NT2/D1 (cell line): ENCODE results near the gene DCX.
"Not testable (repeated sequence)": the region's sequence is repeated elsewhere in the genome, so short reads cannot be mapped to it uniquely, and the experiment has no call there.

ENCODE experiments used
- DNase-seq: peaks from one replicate; pipeline ENCODE4 v3.0.0-alpha.2; 2011; ENCODE audit warnings: low read depth, low spot score
- H3K27me3 ChIP-seq: 2 replicates; pipeline ENCODE4 v1.6.0; 2011; ENCODE audit warnings: mild to moderate bottlenecking; ENCODE audit not compliant: insufficient read length, insufficient read depth
- H3K36me3 ChIP-seq: 2 replicates; pipeline ENCODE4 v1.6.1; 2011; ENCODE audit warnings: mild to moderate bottlenecking, low read length, mixed read lengths; ENCODE audit not compliant: insufficient read depth, insufficient read length
- H3K4me1 ChIP-seq: 2 replicates; pipeline ENCODE4 v1.5.1; 2011; ENCODE audit not compliant: insufficient read depth, insufficient read length
- H3K4me3 ChIP-seq: 2 replicates; pipeline ENCODE4 v1.5.1; 2011; ENCODE audit warnings: low read depth; ENCODE audit not compliant: insufficient read length
- H3K9ac ChIP-seq: 2 replicates; pipeline ENCODE4 v1.6.0; 2011; ENCODE audit warnings: low read depth; ENCODE audit not compliant: insufficient read length
- H3K9me3 ChIP-seq: 2 replicates; pipeline ENCODE4 v1.5.1; 2011; ENCODE audit warnings: mild to moderate bottlenecking, low read length; ENCODE audit not compliant: insufficient read depth
- SUZ12 ChIP-seq: IDR thresholded peaks from 2 replicates; pipeline ENCODE4 v1.6.1; 2011; ENCODE audit not compliant: insufficient read length, insufficient read depth; ENCODE audit errors: extremely low read depth
- YY1 ChIP-seq: IDR thresholded peaks from 2 replicates; pipeline ENCODE4 v1.6.1; 2011; ENCODE audit not compliant: insufficient read length, insufficient read depth
- ZNF274 ChIP-seq: IDR thresholded peaks from 2 replicates; pipeline ENCODE4 v1.6.1; 2011; ENCODE audit warnings: mild to moderate bottlenecking, low read depth, low read length

The DCX gene

GRCh38 chrX:111353793-111354192, 58.2 kb downstream of the DCX start:
- H3K9me3 ChIP-seq: no peaks in the 10 kb centered on the region
- no peaks in the 10 kb centered on the region for H3K36me3 ChIP-seq
- no peaks in the 10 kb centered on the region for H3K4me1 ChIP-seq
- no peak overlapping the region for H3K4me3 ChIP-seq
- no peak for DNase-seq
- no peaks in the 10 kb centered on the region for H3K27me3 ChIP-seq
- H3K9ac ChIP-seq: no peak overlapping the region
- TF ChIP-seq SUZ12 (no peak), YY1 (no peak), ZNF274 (no peak)

GRCh38 chrX:111352424-111352823, 59.6 kb downstream of the DCX start:
- no peaks in the 10 kb centered on the region for H3K36me3 ChIP-seq
- no peak overlapping the region for H3K4me3 ChIP-seq
- no peaks in the 10 kb centered on the region for H3K27me3 ChIP-seq
- H3K9me3 ChIP-seq: no peaks in the 10 kb centered on the region
- TF ChIP-seq ZNF274 (no peak), YY1 (no peak), SUZ12 (no peak)
- DNase-seq: no peak
- H3K4me1 ChIP-seq: no peaks in the 10 kb centered on the region
- no peak overlapping the region for H3K9ac ChIP-seq

GRCh38 chrX:111349934-111350333, 62.1 kb downstream of the DCX start:
- H3K36me3 ChIP-seq: no peaks in the 10 kb centered on the region
- no peak for DNase-seq
- H3K9me3 ChIP-seq: no peaks in the 10 kb centered on the region
- H3K9ac ChIP-seq: no peak overlapping the region
- no peak for TF ChIP-seq ZNF274
- TF ChIP-seq YY1: no peak
- no peak for TF ChIP-seq SUZ12
- H3K27me3 ChIP-seq: no peaks in the 10 kb centered on the region
- no peak overlapping the region for H3K4me3 ChIP-seq
- no peaks in the 10 kb centered on the region for H3K4me1 ChIP-seq

- H3K27me3 ChIP-seq: no peaks in the 10 kb centered on the region
- DNase-seq: no peak
Measured at GRCh38 chrX:111349101-111349500, 62.9 kb downstream of the DCX start.

GRCh38 chrX:111348429-111348828, 63.6 kb downstream of the DCX start:
- no peaks in the 10 kb centered on the region for H3K36me3 ChIP-seq
- H3K4me1 ChIP-seq: no peaks in the 10 kb centered on the region
- no peak overlapping the region for H3K9ac ChIP-seq
- H3K9me3 ChIP-seq: no peaks in the 10 kb centered on the region
- no peak for TF ChIP-seq SUZ12
- no peak for DNase-seq
- no peak overlapping the region for H3K4me3 ChIP-seq
- no peaks in the 10 kb centered on the region for H3K27me3 ChIP-seq

More at GRCh38 chrX:111349101-111349500, 62.9 kb downstream of the DCX start:
- TF ChIP-seq YY1 (no peak), SUZ12 (no peak), ZNF274 (no peak)
- Histone ChIP-seq H3K4me1 (no peaks in the 10 kb centered on the region), H3K9me3 (no peaks in the 10 kb centered on the region), H3K36me3 (no peaks in the 10 kb centered on the region), H3K4me3 (no peak overlapping the region), H3K9ac (no peak overlapping the region)

- H3K4me3 ChIP-seq, H3K9ac ChIP-seq, H3K4me1 ChIP-seq, H3K36me3 ChIP-seq, DNase-seq, H3K27me3 ChIP-seq, H3K9me3 ChIP-seq: not testable (repeated sequence)
Measured at GRCh38 chrX:111346150-111346549, 65.8 kb downstream of the DCX start.

GRCh38 chrX:111340054-111340453, 71.9 kb downstream of the DCX start:
- H3K9ac ChIP-seq: no peak overlapping the region
- no peaks in the 10 kb centered on the region for H3K36me3 ChIP-seq
- TF ChIP-seq YY1 (no peak), SUZ12 (no peak), ZNF274 (no peak)
- no peaks in the 10 kb centered on the region for H3K27me3 ChIP-seq
- DNase-seq: no peak
- H3K9me3 ChIP-seq: no peaks in the 10 kb centered on the region
- H3K4me3 ChIP-seq: no peak overlapping the region
- H3K4me1 ChIP-seq: no peaks in the 10 kb centered on the region

GRCh38 chrX:111339212-111339611, 72.8 kb downstream of the DCX start:
- TF ChIP-seq ZNF274 (no peak), YY1 (no peak), SUZ12 (no peak)
- Histone ChIP-seq H3K36me3 (no peaks in the 10 kb centered on the region), H3K27me3 (no peaks in the 10 kb centered on the region), H3K4me1 (no peaks in the 10 kb centered on the region), H3K9me3 (no peaks in the 10 kb centered on the region), H3K9ac (no peak overlapping the region), H3K4me3 (no peak overlapping the region)
- DNase-seq: no peak
